HG03066 (cell line): ENCODE measurements around the gene PANX2.

ENCODE experiments used
- ATAC-seq: cut with Tn5 transposase; IDR thresholded peaks from one replicate; pipeline ENCODE4 v1.9.1; 2021; ENCODE audit warnings: low read depth; ENCODE audit not compliant: unreplicated experiment

PANX2 gene

GRCh38 chr22:50169774-50170341 is 673 bp upstream of the PANX2 start:
- no peak for ATAC-seq

- no peak for ATAC-seq
Measured at GRCh38 chr22:50171319-50171964, 911 bp downstream of the PANX2 start.

- ATAC-seq = no peak
Measured at GRCh38 chr22:50171965-50172421, 1.5 kb downstream of the PANX2 start.

- ATAC-seq = no peak
Measured at GRCh38 chr22:50173311-50173982, 2.9 kb downstream of the PANX2 start.

GRCh38 chr22:50173983-50174355 is 3.4 kb downstream of the PANX2 start:
- no peak for ATAC-seq

- ATAC-seq = no peak
Measured at GRCh38 chr22:50174382-50175190, 4.1 kb downstream of the PANX2 start.

GRCh38 chr22:50175191-50175461 is 4.6 kb downstream of the PANX2 start:
- ATAC-seq = no peak

GRCh38 chr22:50175921-50176849 is 5.7 kb downstream of the PANX2 start:
- ATAC-seq = no peak

GRCh38 chr22:50176850-50177536 is 6.5 kb downstream of the PANX2 start:
- ATAC-seq = no peak

- no peak for ATAC-seq
Measured at GRCh38 chr22:50177537-50178470, 7.3 kb downstream of the PANX2 start.

- no peak for ATAC-seq
Measured at GRCh38 chr22:50178471-50178864, 7.9 kb downstream of the PANX2 start.

GRCh38 chr22:50178871-50179869 is 8.6 kb downstream of the PANX2 start:
- ATAC-seq = no peak

- ATAC-seq = no peak
Measured at GRCh38 chr22:50179937-50180726, 9.6 kb downstream of the PANX2 start.

GRCh38 chr22:50180727-50181521 is 10.4 kb downstream of the PANX2 start:
- ATAC-seq = no peak

- ATAC-seq = no peak
Measured at GRCh38 chr22:50182176-50183081, 11.9 kb downstream of the PANX2 start.
